NB4 (cell line): Measurements from ENCODE around the gene IRF5.

Source experiments
- DNase-seq: peaks from one replicate; pipeline ENCODE4 v3.0.0; 2010; ENCODE audit warnings: low read depth
- H3K4me3 ChIP-seq: one replicate; pipeline ENCODE4 v1.5.1; 2011; ENCODE audit warnings: mild to moderate bottlenecking, low read depth, low read length, moderate library complexity
- CTCF ChIP-seq: IDR thresholded peaks from one replicate; pipeline ENCODE4 v1.5.1; 2012; ENCODE audit warnings: low read depth, low read length
- MAX ChIP-seq: IDR thresholded peaks from 2 replicates; pipeline ENCODE4 v1.6.1; 2011; ENCODE audit warnings: low read depth, low read length
- MYC ChIP-seq: IDR thresholded peaks from 2 replicates; pipeline ENCODE4 v1.6.1; 2011; ENCODE audit warnings: low read depth, low read length
- POLR2A ChIP-seq: IDR thresholded peaks from 2 replicates; pipeline ENCODE4 v1.6.1; 2011; ENCODE audit warnings: mild to moderate bottlenecking; ENCODE audit not compliant: insufficient read length; ENCODE audit errors: extremely low read depth

The IRF5 gene

GRCh38 chr7:128954150-128954549 is 16.4 kb downstream of the IRF5 start:
- no peak overlapping the region for H3K4me3 ChIP-seq
- DNase-seq, result no peak
- no peak for TF ChIP-seq MAX
- TF ChIP-seq MYC, result no peak
- no peak for TF ChIP-seq CTCF
- no peak for TF ChIP-seq POLR2A

- no peak for TF ChIP-seq MYC
- no peak for TF ChIP-seq MAX
- TF ChIP-seq CTCF, result no peak
- TF ChIP-seq POLR2A, result no peak
- no peak overlapping the region for H3K4me3 ChIP-seq
- no peak for DNase-seq
Measured at GRCh38 chr7:128954830-128955802, 17.4 kb downstream of the IRF5 start.

- DNase-seq, result no peak
- no peak for TF ChIP-seq POLR2A
- TF ChIP-seq MAX, result no peak
- no peak for TF ChIP-seq MYC
- no peak for TF ChIP-seq CTCF
- no peak overlapping the region for H3K4me3 ChIP-seq
Measured at GRCh38 chr7:128955981-128956380, 18.3 kb downstream of the IRF5 start.

GRCh38 chr7:128959296-128959695 is 21.6 kb downstream of the IRF5 start:
- DNase-seq, result no peak
- H3K4me3 ChIP-seq, result no peak overlapping the region
- TF ChIP-seq POLR2A (no peak), MYC (no peak), MAX (no peak), CTCF (no peak)

- TF ChIP-seq MYC (no peak), CTCF (no peak), POLR2A (no peak), MAX (no peak)
- DNase-seq, result no peak
- H3K4me3 ChIP-seq, result no peak overlapping the region
Measured at GRCh38 chr7:128961030-128961659, 23.4 kb downstream of the IRF5 start.
